Small intestine (tissue), 7 donors: Measurements from ENCODE around the gene CARD10. TPM values are rescaled to one million over a fixed set of nuclear protein-coding genes. Genes with fewer than 3 reads are reported as not detected.

Experiments
- DNase-seq, 2 donors: peaks; one replicate each; pipeline versions ENCODE4 v3.0.0 to v3.0.0-alpha.2; 2013
- FAIRE-seq: peaks from 2 replicates; lab custom pipeline; 2012; peaks lifted over from hg19 to GRCh38; lab: Jason Lieb, UNC
- H3K27ac ChIP-seq, 3 donors: one replicate each; pipeline ENCODE4 v1.5.1; 2013; ENCODE audit warnings: low read length in 2 of 3, mild to moderate bottlenecking in 2 of 3, control low read depth in 1 of 3, inconsistent platforms in 1 of 3, low read depth in 1 of 3, moderate library complexity in 1 of 3
- H3K27me3 ChIP-seq, 3 donors: one replicate each; pipeline ENCODE4 v1.6.1; 2013; ENCODE audit warnings: low read length in 3 of 3, inconsistent platforms in 1 of 3; ENCODE audit not compliant: control insufficient read depth in 3 of 3, insufficient read depth in 3 of 3
- H3K36me3 ChIP-seq, 3 donors: one replicate each; pipeline ENCODE4 v1.6.1; 2013; ENCODE audit warnings: low read length in 3 of 3, inconsistent platforms in 1 of 3, low read depth in 1 of 3, mild to moderate bottlenecking in 1 of 3, moderate library complexity in 1 of 3; ENCODE audit not compliant: control insufficient read depth in 3 of 3, insufficient read depth in 2 of 3
- H3K4me1 ChIP-seq, 3 donors: one replicate each; pipeline ENCODE4 v1.6.1; 2013; ENCODE audit warnings: low read length in 2 of 3, inconsistent platforms in 1 of 3, low read depth in 1 of 3, mild to moderate bottlenecking in 1 of 3, moderate library complexity in 1 of 3; ENCODE audit not compliant: control insufficient read depth in 3 of 3, insufficient read depth in 2 of 3
- H3K4me3 ChIP-seq, 3 donors: one replicate each; pipeline ENCODE4 v1.5.1; 2013; ENCODE audit warnings: low read length in 3 of 3, control low read depth in 1 of 3, inconsistent platforms in 1 of 3, low read depth in 1 of 3, mild to moderate bottlenecking in 1 of 3, moderate library complexity in 1 of 3
- H3K9me3 ChIP-seq, 2 donors: one replicate each; pipeline ENCODE4 v1.6.1; 2013; ENCODE audit warnings: low read depth in 1 of 2, low read length in 1 of 2; ENCODE audit not compliant: control insufficient read depth in 2 of 2, insufficient read depth in 1 of 2
- WGBS, 3 donors: extraction: QIAGEN DNeasy Blood & Tissue Kit; methylation state at CpG; one replicate each; pipeline ENCODE4 v1.1.7; 2013; 5-methylcytosine and 5-hydroxymethylcytosine counted together
- polyA plus RNA-seq, 4 donors: library from polyadenylated mRNA; stranded (reverse) in 3 of 4; unstranded in 1 of 4; fragments of 200-250 nt in 3 of 4; fragments of 120-200 nt in 1 of 4; gene quantifications; one replicate each; pipeline versions ENCODE4 v1.2.1 to v1.2.3, GENCODE V29; 2013
- donor health status: healthy with polysubstance abuse.
- donor health status: control.
- donor health status: control.
- donor health status: Bipolar disorder and iron deficiency.
- donor health status: healthy.

CARD10 gene
- polyA plus RNA-seq, 4 donors = 31.5 to 129 (median 88.8) TPM

GRCh38 chr22:37517826-37518450, 1.3 kb downstream of the CARD10 start:
- Histone ChIP-seq H3K9me3 (no peaks in the 10 kb centered on the region), H3K36me3 (peaks cover 0 to 39% (median 5%) of the 10 kb centered on the region in 3 donors), H3K27ac (peak overlapping the region; percentile 68 to 98 (median 85)), H3K4me3 (peak overlapping the region in 2 of 3 donors; percentile 69 to 88), H3K4me1 (peaks cover 2 to 47% (median 4%) of the 10 kb centered on the region in 3 donors), H3K27me3 (peaks cover 0 to 2% (median 0%) of the 10 kb centered on the region in 3 donors)
- no peak for FAIRE-seq
- WGBS, 3 donors = 49 to 76% (median 59%) methylated on average over 14 to 15 of the region's 15 CpGs
- DNase-seq = no peak

GRCh38 chr22:37516456-37516855, 2.8 kb downstream of the CARD10 start:
- DNase-seq (no peak), FAIRE-seq (no peak)
- H3K4me1 ChIP-seq = peaks cover 4 to 47% (median 5%) of the 10 kb centered on the region in 3 donors
- no peak overlapping the region for H3K4me3 ChIP-seq
- 35 to 96% (median 89%) methylated on average over 1 of the region's 1 CpG for WGBS, 3 donors
- H3K27ac ChIP-seq = no peak overlapping the region
- H3K9me3 ChIP-seq = no peaks in the 10 kb centered on the region
- H3K27me3 ChIP-seq = peaks cover 0 to 2% (median 0%) of the 10 kb centered on the region in 3 donors
- H3K36me3 ChIP-seq = peaks cover 0 to 48% (median 5%) of the 10 kb centered on the region in 3 donors

GRCh38 chr22:37515901-37516300, 3.3 kb downstream of the CARD10 start:
- WGBS, 3 donors = 91 to 94% (median 92%) methylated on average over 22 to 23 of the region's 23 CpGs
- Histone ChIP-seq H3K27ac (no peak overlapping the region), H3K4me1 (peaks cover 2 to 45% (median 3%) of the 10 kb centered on the region in 3 donors), H3K36me3 (peaks cover under 1 to 52% (median 5%) of the 10 kb centered on the region in 3 donors), H3K4me3 (no peak overlapping the region), H3K9me3 (no peaks in the 10 kb centered on the region), H3K27me3 (no peaks in the 10 kb centered on the region)
- FAIRE-seq = no peak
- DNase-seq = no peak

- no peaks in the 10 kb centered on the region for H3K27me3 ChIP-seq
- H3K9me3 ChIP-seq = no peaks in the 10 kb centered on the region
- no peak overlapping the region for H3K4me3 ChIP-seq
- no peak for DNase-seq
- no peak for FAIRE-seq
- H3K4me1 ChIP-seq = peaks cover 0 to 46% (median 8%) of the 10 kb centered on the region in 3 donors
- peaks cover 2 to 62% (median 5%) of the 10 kb centered on the region in 3 donors for H3K36me3 ChIP-seq
- 70 to 81% (median 75%) methylated on average over 15 of the region's 15 CpGs for WGBS, 3 donors
- H3K27ac ChIP-seq = peak overlapping the region in 1 of 3 donors; percentile 42
These were observed 4.6 kb downstream of the CARD10 start for GRCh38 chr22:37514526-37515051.

GRCh38 chr22:37511395-37512104, 7.7 kb downstream of the CARD10 start:
- H3K27ac ChIP-seq = peak overlapping the region; percentile 89 to 96 (median 92)
- H3K36me3 ChIP-seq = peaks cover 2 to 84% (median 7%) of the 10 kb centered on the region in 3 donors
- no peaks in the 10 kb centered on the region for H3K27me3 ChIP-seq
- H3K4me1 ChIP-seq = peaks cover 2 to 55% (median 8%) of the 10 kb centered on the region in 3 donors
- FAIRE-seq (no peak), DNase-seq (no peak)
- no peaks in the 10 kb centered on the region for H3K9me3 ChIP-seq
- no peak overlapping the region for H3K4me3 ChIP-seq
- WGBS, 3 donors = 70 to 86% (median 78%) methylated on average over 5 to 6 of the region's 6 CpGs

- H3K36me3 ChIP-seq = peaks cover 2 to 87% (median 8%) of the 10 kb centered on the region in 3 donors
- FAIRE-seq = no peak
- H3K9me3 ChIP-seq = no peaks in the 10 kb centered on the region
- H3K27me3 ChIP-seq = no peaks in the 10 kb centered on the region
- H3K4me3 ChIP-seq = no peak overlapping the region
- peak overlapping the region; percentile 15 to 29 (median 22) for H3K27ac ChIP-seq
- peak; percentile 55 to 61 for DNase-seq
- H3K4me1 ChIP-seq = peaks cover 2 to 55% (median 8%) of the 10 kb centered on the region in 3 donors
- WGBS, 3 donors = 21 to 50% (median 41%) methylated on average over 10 of the region's 10 CpGs
These were observed 9.1 kb downstream of the CARD10 start for GRCh38 chr22:37510091-37510490.

- Histone ChIP-seq H3K27ac (peak overlapping the region in 2 of 3 donors; percentile 16 to 33), H3K27me3 (no peaks in the 10 kb centered on the region), H3K36me3 (peaks cover 2 to 87% (median 7%) of the 10 kb centered on the region in 3 donors), H3K9me3 (no peaks in the 10 kb centered on the region), H3K4me3 (no peak overlapping the region), H3K4me1 (peaks cover 2 to 61% (median 8%) of the 10 kb centered on the region in 3 donors)
- FAIRE-seq (no peak), DNase-seq (peak in 1 of 2 donors; percentile 35)
- WGBS, 3 donors = 56 to 62% (median 57%) methylated on average over 5 to 10 of the region's 10 CpGs
These were observed 10.0 kb downstream of the CARD10 start for GRCh38 chr22:37509059-37509860.
